Vagina (tissue), 2 donors: ENCODE results near the gene LUZP4.

ENCODE experiments used
- POLR2A ChIP-seq, 2 donors: fragments of 450-650 bp; IDR thresholded peaks; one replicate each; pipeline ENCODE4 v1.6.1; 2017; ENCODE audit warnings: antibody characterized with exemption in 2 of 2, mild to moderate bottlenecking in 2 of 2, moderate library complexity in 2 of 2
- TF ChIP-seq, protein P1 (sequence below), 3 experiments: fragments of 450-650 bp in 2 of 3; fragments of 200-600 bp in 1 of 3; sonication (generic) in 1 of 3; IDR thresholded peaks; one replicate each; pipeline ENCODE4 v1.5.1; 2017 to 2019; ENCODE audit warnings: antibody characterized with exemption in 3 of 3, mild to moderate bottlenecking in 2 of 3, moderate library complexity in 2 of 3

DNA sequence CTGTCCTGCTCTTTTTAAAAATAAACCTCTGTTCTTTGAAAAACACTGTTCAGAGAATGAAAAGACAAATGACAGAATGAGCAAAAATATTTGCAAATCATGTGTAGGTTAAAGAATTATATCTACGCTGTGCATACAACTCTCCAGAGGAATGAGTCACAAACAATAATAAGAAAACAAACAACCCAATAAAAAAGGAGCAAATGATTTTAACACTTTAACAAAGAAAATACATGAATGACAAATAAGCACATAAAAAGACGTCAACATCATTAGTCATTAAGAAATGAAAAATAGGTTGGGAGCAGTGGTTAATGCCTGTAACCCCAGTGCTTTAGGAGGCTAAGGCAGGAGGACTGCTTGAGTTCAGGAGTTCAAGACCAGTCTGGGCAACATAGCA, 34.5 kb upstream of the LUZP4 start:
- TF ChIP-seq, protein P1, sequence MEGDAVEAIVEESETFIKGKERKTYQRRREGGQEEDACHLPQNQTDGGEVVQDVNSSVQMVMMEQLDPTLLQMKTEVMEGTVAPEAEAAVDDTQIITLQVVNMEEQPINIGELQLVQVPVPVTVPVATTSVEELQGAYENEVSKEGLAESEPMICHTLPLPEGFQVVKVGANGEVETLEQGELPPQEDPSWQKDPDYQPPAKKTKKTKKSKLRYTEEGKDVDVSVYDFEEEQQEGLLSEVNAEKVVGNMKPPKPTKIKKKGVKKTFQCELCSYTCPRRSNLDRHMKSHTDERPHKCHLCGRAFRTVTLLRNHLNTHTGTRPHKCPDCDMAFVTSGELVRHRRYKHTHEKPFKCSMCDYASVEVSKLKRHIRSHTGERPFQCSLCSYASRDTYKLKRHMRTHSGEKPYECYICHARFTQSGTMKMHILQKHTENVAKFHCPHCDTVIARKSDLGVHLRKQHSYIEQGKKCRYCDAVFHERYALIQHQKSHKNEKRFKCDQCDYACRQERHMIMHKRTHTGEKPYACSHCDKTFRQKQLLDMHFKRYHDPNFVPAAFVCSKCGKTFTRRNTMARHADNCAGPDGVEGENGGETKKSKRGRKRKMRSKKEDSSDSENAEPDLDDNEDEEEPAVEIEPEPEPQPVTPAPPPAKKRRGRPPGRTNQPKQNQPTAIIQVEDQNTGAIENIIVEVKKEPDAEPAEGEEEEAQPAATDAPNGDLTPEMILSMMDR (IDR thresholded peaks at IDR 0.05): no peak
- TF ChIP-seq POLR2A (IDR thresholded peaks at IDR 0.05): no peak
